HG03139 (cell line): ENCODE results near the gene KCNMA1.

Experiments
- ATAC-seq: cut with Tn5 transposase; IDR thresholded peaks from one replicate; pipeline ENCODE4 v1.9.1; 2021; ENCODE audit not compliant: unreplicated experiment

KCNMA1 gene

DNA sequence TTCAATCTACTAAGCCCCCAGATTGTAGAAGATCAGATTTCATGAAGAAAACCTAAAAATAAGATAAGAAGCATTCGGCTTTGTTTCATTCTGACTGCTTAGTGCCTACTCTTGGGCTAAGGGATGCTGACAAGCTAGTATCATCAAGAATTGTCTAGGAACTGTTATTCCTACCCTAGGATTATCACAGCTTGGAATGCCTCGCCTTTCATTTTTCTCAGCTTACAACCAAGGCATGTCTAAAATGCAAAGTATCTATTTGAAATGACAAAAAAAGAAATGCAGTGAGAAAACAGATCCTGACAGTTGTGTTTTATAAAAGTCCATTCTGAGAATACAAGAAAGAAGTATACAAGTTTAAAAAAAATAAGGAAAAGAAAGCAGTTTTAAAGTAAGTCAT, 441.0 kb downstream of the KCNMA1 start:
- ATAC-seq, result no peak

DNA sequence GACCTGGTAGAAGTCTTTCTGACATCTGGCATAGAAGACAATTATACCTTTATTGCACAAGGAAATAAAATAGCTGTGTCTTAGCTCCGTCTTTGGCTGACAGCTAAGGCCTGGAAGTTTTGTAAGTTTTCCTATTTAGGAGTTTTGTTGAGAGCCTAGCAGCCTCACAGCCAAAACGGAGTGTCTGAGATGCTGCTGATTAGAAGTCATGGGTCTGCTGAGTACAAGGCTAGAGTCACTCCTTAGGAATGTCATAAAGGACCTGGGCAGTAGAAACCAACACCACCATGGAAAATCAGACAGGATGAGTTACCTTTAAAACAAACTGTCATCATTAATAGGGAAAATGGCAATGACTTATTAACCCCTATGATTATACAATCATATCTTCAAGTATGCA, 442.5 kb downstream of the KCNMA1 start:
- no peak for ATAC-seq

GRCh38 chr10:77193001-77193400, 444.6 kb downstream of the KCNMA1 start:
- ATAC-seq, result no peak

GRCh38 chr10:77192402-77192801, 445.2 kb downstream of the KCNMA1 start:
- ATAC-seq, result no peak

DNA sequence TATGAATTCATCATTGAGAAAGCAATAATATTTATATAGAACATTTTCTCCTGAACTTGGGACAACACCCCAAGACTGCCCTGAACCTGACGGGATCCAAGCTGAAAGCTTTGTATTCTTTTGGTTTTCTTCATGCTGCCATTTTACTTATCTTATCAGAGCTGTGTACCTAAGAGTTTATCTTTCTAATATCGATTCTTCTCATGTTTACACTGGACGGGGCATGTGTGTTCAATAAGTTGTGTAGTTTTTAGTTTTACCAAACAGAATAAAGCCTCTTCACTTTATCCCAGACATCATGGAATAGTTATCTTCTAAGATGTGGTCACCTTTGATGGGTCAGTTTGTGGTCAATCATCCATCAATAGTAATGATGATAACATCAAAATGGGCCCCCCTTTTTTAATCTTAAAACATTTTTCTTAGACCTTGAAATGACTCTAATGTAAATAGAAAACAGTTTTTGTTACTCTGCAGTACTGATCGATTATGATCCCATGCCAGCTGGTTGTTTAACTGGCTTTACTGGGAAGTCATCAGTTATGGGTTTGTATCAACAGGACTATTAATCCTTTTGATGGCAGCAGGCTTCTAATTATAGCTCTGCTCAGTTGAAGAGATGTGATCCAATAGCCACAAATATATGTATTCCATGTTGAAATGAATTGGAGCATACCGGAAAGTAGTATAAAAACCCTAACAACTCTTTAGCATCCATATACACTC, 446.1 kb downstream of the KCNMA1 start:
- ATAC-seq, result no peak

DNA sequence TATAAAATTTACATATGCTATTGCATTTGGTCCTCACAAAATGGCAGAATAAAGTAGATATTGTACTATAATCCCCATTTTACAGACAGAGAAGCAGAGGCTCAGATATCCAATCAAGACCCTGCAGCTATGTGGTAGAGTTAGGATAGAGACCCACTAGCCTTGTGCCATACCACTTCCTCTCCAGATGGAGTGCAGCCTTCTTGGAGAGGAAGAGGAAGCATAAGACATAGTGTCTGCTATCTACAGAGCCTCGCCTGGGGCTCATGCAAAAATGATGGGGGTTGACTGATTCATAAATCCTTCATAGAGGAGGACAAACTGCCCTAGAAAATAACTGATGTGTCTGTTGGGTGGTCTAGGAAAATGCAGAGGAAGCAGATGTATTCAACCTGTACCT, 447.3 kb downstream of the KCNMA1 start:
- no peak for ATAC-seq

DNA sequence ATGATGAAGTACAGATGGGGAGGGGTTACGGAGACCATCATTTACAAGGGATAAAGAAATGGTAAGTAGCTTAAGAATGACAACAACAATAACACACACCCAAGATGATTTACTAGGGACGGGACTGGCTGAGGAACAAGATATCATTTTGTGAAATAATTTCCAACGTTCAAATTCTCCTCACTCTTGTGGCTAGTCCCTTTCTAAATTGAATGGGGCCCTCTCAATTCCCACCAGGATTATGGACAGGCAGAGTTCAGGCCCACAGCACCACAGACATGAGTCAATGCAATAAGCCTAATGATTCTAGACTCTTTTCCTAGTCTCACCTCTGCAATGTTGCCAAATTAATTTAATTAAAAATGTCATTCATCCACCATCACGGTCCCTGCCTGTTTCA, 448.1 kb downstream of the KCNMA1 start:
- no peak for ATAC-seq

- no peak for ATAC-seq
These were observed 448.5 kb downstream of the KCNMA1 start for GRCh38 chr10:77189075-77189474.

- ATAC-seq, result no peak
These were observed 449.1 kb downstream of the KCNMA1 start for GRCh38 chr10:77188521-77188920.

DNA sequence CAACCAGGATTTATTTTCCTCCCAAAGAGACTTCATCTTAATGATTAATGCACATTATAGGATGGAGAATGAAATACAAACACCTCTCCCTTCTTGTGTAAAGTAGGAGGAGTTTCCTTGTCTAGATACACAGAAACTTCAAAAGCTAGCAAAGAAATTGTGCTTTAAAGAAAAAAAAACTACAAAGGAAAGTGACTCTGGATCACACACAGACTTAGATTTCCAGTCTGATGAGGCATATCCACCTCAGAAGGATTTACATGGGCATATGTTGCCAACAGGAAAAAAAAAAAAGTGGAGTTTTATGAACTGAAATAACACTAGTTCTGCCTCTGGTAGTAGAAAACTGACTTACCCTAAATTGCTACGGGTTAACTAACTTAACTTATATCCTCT, 449.6 kb downstream of the KCNMA1 start:
- no peak for ATAC-seq

GRCh38 chr10:77187376-77187999, 450.1 kb downstream of the KCNMA1 start:
- no peak for ATAC-seq

- ATAC-seq, result no peak
These were observed 450.7 kb downstream of the KCNMA1 start for GRCh38 chr10:77186936-77187335.

- no peak for ATAC-seq
These were observed 451.9 kb downstream of the KCNMA1 start for GRCh38 chr10:77185696-77186095.

- ATAC-seq, result no peak
These were observed 454.8 kb downstream of the KCNMA1 start for GRCh38 chr10:77182803-77183202.

GRCh38 chr10:77180794-77181193, 456.8 kb downstream of the KCNMA1 start:
- no peak for ATAC-seq

DNA sequence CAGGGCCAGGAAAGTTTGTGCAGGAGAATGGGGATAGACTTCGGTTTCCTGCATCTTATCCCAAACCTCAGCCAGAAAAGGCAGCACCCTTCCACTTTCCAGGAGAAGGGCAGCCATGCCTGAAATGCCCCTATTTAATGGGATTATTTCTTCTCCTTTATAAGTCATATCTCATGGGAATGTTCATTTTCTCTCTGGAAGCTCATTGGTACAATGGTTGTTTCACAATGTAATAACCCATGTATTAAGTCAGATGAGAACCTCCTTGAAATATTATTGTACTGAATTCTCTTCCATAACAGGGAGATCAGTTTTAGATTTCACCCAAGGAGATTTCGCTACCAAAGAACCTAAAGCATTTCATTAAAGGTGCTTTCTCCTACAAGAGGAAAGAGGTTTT, 457.5 kb downstream of the KCNMA1 start:
- ATAC-seq, result no peak

DNA sequence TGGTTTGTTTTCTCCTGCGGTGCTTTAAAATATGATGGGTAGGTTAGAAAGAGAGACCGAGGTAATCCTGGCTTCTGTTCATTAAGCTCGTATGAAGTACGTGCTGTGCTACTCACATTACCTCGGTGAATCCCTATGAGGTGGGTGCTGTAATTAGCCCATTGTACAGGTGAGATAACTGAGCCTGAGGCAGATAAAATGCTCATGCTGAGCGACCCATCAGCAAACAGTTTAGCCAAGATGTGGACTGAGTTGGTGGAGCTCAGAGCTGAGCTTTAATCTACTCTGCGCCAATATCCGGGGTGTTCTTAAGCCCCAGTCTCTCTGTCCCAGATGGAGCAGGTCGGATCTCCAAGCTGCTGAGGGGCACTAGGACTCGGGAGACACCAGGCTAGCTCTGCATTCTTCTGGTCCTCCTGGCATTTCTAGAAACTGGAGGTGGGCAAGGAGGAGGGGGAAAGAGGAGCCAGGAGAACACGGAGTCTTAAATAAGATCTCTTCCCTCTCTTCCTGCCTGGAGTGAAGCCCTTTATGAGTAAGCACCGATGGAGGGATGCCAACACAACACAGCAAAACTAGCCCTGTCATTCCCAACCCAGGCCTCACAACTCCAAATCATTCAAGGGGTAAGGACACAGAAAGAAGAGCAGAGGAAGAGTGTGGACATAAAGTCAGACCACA, 458.5 kb downstream of the KCNMA1 start:
- no peak for ATAC-seq

DNA sequence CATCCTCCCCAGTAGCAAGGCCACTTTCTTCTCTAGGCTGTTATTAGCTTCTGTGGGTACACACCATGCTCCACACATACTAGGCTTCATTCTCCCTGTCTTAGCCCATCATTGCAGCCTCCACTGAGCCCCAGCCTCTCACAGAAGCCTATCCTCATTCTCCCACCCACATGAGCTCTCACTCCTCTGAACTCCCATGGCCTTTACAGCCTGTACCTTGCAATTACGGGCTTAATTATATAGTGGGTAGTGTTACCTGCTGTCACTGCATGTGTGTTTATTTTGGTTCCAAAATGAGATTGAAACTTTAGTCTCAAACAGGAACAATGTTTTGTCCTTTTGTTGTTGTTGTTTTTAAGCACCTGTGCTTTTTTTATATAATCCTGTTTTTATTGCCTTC, 460.0 kb downstream of the KCNMA1 start:
- ATAC-seq, result no peak

GRCh38 chr10:77177161-77177560, 460.4 kb downstream of the KCNMA1 start:
- no peak for ATAC-seq

DNA sequence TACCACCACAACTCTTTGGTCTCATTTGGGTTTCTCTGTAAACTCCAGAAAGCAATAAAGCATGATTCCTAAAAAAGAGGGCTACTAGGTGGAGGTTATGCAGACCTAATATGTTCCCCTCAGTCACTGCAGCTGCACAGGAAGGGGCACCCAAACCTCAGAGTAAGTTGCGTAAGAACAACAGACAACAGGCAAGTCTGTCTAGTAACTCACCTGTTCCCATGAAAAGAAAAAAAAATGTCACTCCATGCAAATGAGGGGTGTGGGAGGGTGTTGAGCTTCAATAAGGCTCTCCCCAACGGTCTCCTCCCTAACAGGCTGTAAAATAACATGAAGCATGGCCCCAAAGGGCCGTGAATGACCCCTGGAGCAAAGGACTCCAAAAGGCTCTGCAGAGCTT, 461.4 kb downstream of the KCNMA1 start:
- no peak for ATAC-seq

- ATAC-seq, result no peak
These were observed 461.9 kb downstream of the KCNMA1 start for GRCh38 chr10:77175631-77176222.
